ENCODE results near the gene SUPT7L. TPM values are rescaled to one million over a fixed set of nuclear protein-coding genes. Genes with fewer than 3 reads are reported as not detected.

Gene SUPT7L
- total RNA-seq, 1 experiment from 2014 or later = 25.2 TPM

DNA sequence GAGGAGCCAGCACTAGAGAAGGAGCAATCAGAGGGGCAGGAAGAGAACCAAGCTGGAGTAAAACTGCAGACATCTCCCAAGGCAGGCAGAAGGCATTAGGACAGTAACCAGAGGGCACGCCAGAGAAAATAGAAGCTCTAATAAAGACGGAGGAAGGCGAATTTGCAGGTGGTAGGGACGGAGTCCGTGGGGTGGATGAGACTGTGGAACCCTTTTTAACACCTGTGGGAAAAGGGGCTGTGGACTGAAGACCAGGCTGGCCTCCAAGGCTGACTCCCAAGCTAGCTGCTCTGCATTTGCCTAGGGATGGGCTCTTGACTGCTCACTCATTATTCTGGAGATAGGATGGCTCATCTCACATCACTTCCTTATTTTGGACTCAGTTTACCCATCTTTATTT lies 49.8 kb upstream of the SUPT7L start (continued):
- TF ChIP-seq, protein P1, sequence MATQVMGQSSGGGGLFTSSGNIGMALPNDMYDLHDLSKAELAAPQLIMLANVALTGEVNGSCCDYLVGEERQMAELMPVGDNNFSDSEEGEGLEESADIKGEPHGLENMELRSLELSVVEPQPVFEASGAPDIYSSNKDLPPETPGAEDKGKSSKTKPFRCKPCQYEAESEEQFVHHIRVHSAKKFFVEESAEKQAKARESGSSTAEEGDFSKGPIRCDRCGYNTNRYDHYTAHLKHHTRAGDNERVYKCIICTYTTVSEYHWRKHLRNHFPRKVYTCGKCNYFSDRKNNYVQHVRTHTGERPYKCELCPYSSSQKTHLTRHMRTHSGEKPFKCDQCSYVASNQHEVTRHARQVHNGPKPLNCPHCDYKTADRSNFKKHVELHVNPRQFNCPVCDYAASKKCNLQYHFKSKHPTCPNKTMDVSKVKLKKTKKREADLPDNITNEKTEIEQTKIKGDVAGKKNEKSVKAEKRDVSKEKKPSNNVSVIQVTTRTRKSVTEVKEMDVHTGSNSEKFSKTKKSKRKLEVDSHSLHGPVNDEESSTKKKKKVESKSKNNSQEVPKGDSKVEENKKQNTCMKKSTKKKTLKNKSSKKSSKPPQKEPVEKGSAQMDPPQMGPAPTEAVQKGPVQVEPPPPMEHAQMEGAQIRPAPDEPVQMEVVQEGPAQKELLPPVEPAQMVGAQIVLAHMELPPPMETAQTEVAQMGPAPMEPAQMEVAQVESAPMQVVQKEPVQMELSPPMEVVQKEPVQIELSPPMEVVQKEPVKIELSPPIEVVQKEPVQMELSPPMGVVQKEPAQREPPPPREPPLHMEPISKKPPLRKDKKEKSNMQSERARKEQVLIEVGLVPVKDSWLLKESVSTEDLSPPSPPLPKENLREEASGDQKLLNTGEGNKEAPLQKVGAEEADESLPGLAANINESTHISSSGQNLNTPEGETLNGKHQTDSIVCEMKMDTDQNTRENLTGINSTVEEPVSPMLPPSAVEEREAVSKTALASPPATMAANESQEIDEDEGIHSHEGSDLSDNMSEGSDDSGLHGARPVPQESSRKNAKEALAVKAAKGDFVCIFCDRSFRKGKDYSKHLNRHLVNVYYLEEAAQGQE (IDR thresholded peaks at IDR 0.05; ENCODE audit: low read depth) = no peak
- no peak for TF ChIP-seq ZNF274 (IDR thresholded peaks at IDR 0.05; ENCODE audit: low read depth, low read length)
- no peak for TF ChIP-seq SIN3A (IDR thresholded peaks at IDR 0.05; ENCODE audit: low read depth)
- TF ChIP-seq CEBPB (IDR thresholded peaks at IDR 0.05; ENCODE audit: low read depth) = no peak
- no peak for TF ChIP-seq EZH2 (IDR thresholded peaks at IDR 0.05)

DNA sequence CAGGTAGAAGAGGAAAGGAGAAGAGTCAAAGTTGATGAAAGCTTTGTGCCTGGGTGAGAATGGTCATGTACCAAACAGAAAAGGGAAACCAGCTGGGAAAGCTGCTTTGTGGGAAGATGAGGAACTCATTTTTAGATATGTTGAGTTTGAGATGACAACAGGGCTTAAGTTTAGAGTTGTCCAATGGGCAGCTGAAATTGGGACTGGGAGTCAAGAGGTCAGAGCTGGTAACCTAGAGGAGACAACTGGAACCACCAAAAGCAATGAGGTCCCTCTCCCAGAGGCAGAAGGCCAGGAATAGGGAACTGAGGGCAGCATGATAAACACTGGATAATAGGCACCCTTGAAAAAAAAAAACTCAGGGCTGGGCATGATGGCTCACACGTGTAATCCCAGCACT lies 49.1 kb upstream of the SUPT7L start:
- CTCF ChIA-PET = interaction anchor here (1.6 to 1.9 kb wide), 2 partner anchors 9 to 29 kb away, joined by 3 to 5 read pairs; no protein-coding TSS in a partner anchor
- H3K79me2 ChIP-seq (ENCODE audit: insufficient read depth, low read length) = no peaks in the 10 kb centered on the region

More for the DNA sequence above, 49.1 kb upstream of the SUPT7L start:
- Histone ChIP-seq H3K27me3 (ENCODE audit: insufficient read depth, low read length) (no peaks in the 10 kb centered on the region), H3K4me2 (ENCODE audit: low read length) (no peak overlapping the region), H3K9me2 (ENCODE audit: insufficient read depth) (no peaks in the 10 kb centered on the region), H3K4me3 (replicated peaks in 1 of 2; ENCODE audit: low read depth in 1 of 2, low read length in 2 of 2) (no peak overlapping the region), H3K27ac (ENCODE audit: low read depth, low read length) (no peak overlapping the region), H4K20me1 (ENCODE audit: insufficient read depth) (no peaks in the 10 kb centered on the region), H3K36me3 (ENCODE audit: control insufficient read depth in 1 of 2, insufficient read depth in 2 of 2, low read length in 2 of 2) (no peaks in the 10 kb centered on the region), H3K4me1 (ENCODE audit: control insufficient read depth in 1 of 2, insufficient read depth in 2 of 2, low read length in 2 of 2) (peaks cover 8 to 45% of the 10 kb centered on the region in 2 experiments), H3K9ac (ENCODE audit: low read length) (no peak overlapping the region), H3K9me3 (ENCODE audit: control insufficient read depth in 1 of 2, insufficient read depth in 1 of 2, low read depth in 1 of 2, low read length in 2 of 2) (no peaks in the 10 kb centered on the region), H2AFZ (ENCODE audit: low read depth, low read length, poor library complexity, severe bottlenecking) (no peak overlapping the region)
- TF ChIP-seq YY1 (IDR thresholded peaks at IDR 0.05; ENCODE audit: extremely low read depth, insufficient replicate concordance, low read depth, low read length) (no peak), ZNF274 (IDR thresholded peaks at IDR 0.05; ENCODE audit: low read depth, low read length) (no peak), TCF7L2 (IDR thresholded peaks at IDR 0.05; ENCODE audit: borderline replicate concordance, extremely low read depth, insufficient read depth, insufficient read length) (no peak), JUND (IDR thresholded peaks at IDR 0.05) (no peak), RAD21 (IDR thresholded peaks at IDR 0.05; ENCODE audit: low read depth) (no peak), POLR2AphosphoS5 (IDR thresholded peaks at IDR 0.05; ENCODE audit: low read depth, low read length) (no peak), ELF1 (IDR thresholded peaks at IDR 0.05; ENCODE audit: borderline replicate concordance, low read depth) (no peak), SIN3A (IDR thresholded peaks at IDR 0.05; ENCODE audit: low read depth) (no peak), EZH2phosphoT487 (IDR thresholded peaks at IDR 0.05; ENCODE audit: borderline replicate concordance) (no peak), CBX3 (IDR thresholded peaks at IDR 0.05; ENCODE audit: low read depth) (no peak)
- TF ChIP-seq, protein P2, sequence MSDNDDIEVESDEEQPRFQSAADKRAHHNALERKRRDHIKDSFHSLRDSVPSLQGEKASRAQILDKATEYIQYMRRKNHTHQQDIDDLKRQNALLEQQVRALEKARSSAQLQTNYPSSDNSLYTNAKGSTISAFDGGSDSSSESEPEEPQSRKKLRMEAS (IDR thresholded peaks at IDR 0.05) = no peak
- TF ChIP-seq, protein P3, sequence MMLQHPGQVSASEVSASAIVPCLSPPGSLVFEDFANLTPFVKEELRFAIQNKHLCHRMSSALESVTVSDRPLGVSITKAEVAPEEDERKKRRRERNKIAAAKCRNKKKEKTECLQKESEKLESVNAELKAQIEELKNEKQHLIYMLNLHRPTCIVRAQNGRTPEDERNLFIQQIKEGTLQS (IDR thresholded peaks at IDR 0.05) = no peak
- TF ChIP-seq, protein P4, sequence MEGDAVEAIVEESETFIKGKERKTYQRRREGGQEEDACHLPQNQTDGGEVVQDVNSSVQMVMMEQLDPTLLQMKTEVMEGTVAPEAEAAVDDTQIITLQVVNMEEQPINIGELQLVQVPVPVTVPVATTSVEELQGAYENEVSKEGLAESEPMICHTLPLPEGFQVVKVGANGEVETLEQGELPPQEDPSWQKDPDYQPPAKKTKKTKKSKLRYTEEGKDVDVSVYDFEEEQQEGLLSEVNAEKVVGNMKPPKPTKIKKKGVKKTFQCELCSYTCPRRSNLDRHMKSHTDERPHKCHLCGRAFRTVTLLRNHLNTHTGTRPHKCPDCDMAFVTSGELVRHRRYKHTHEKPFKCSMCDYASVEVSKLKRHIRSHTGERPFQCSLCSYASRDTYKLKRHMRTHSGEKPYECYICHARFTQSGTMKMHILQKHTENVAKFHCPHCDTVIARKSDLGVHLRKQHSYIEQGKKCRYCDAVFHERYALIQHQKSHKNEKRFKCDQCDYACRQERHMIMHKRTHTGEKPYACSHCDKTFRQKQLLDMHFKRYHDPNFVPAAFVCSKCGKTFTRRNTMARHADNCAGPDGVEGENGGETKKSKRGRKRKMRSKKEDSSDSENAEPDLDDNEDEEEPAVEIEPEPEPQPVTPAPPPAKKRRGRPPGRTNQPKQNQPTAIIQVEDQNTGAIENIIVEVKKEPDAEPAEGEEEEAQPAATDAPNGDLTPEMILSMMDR (IDR thresholded peaks at IDR 0.05 in 2 of 3, conservative IDR thresholded peaks at IDR 0.05 in 1 of 3; ENCODE audit: borderline replicate concordance in 1 of 3, insufficient read depth in 1 of 3, low read depth in 2 of 3, low read length in 2 of 3) = no peak
- ATAC-seq (no peak), DNase-seq (ENCODE audit: low read depth, low spot score) (no peak)
- ChIA-PET POLR2A (no interaction called here), RAD21 (ENCODE audit: low non-redundant PET in 1 of 2, low total read pairs in 2 of 2, uncharacterized antibody in 2 of 2, unreplicated experiment in 2 of 2) (no interaction called here)
- intact Hi-C loops (cut with micrococcal nuclease) = no loop called here
- no TSS peak for BruUV-seq (replicated peaks)

Data from HCT116 (cell line).